ENCODE results near the gene USE1. TPM values are rescaled to one million over a fixed set of nuclear protein-coding genes. Genes with fewer than 3 reads are reported as not detected.

Gene USE1
- total and polyA plus RNA-seq, 8 donors = 12.8 to 46.6 (median 19.1) TPM

GRCh38 chr19:17194608-17195007 lies 20.5 kb upstream of the USE1 start:
- WGBS, 2 donors = 94 to 95% methylated on average over 16 of the region's 16 CpGs
- intact Hi-C loops (cut with DNase I) = no loop called here

GRCh38 chr19:17195106-17195505 lies 20.1 kb upstream of the USE1 start:
- no peak overlapping the region for H3K27ac ChIP-seq
- H3K36me3 ChIP-seq = peaks cover 2 to 35% (median 14%) of the 10 kb centered on the region in 3 donors
- no peaks in the 10 kb centered on the region for H3K4me1 ChIP-seq
- 97 to 98% methylated on average over 14 to 23 of the region's 23 CpGs for WGBS, 2 donors
- no peak overlapping the region for H3K4me3 ChIP-seq
- intact Hi-C loops (cut with DNase I) = no loop called here
- DNase-seq (no peak), FAIRE-seq (no peak), ATAC-seq (no peak)
- no peaks in the 10 kb centered on the region for H3K27me3 ChIP-seq
- no peak for TF ChIP-seq CTCF (IDR thresholded peaks at IDR 0.05)
- no peaks in the 10 kb centered on the region for H3K9me3 ChIP-seq

More at GRCh38 chr19:17194608-17195007, 20.5 kb upstream of the USE1 start:
- FAIRE-seq (no peak), DNase-seq (no peak), ATAC-seq (no peak)
- Histone ChIP-seq H3K36me3 (peaks cover 2 to 35% (median 14%) of the 10 kb centered on the region in 3 donors), H3K27ac (no peak overlapping the region), H3K4me1 (no peaks in the 10 kb centered on the region), H3K27me3 (no peaks in the 10 kb centered on the region), H3K4me3 (no peak overlapping the region), H3K9me3 (no peaks in the 10 kb centered on the region)
- TF ChIP-seq CTCF (IDR thresholded peaks at IDR 0.05) = no peak

- H3K36me3 ChIP-seq = peaks cover 2 to 44% (median 17%) of the 10 kb centered on the region in 3 donors
- DNase-seq = no peak
- H3K27ac ChIP-seq = no peak overlapping the region
- no peaks in the 10 kb centered on the region for H3K4me1 ChIP-seq
- no peak overlapping the region for H3K4me3 ChIP-seq
- no peaks in the 10 kb centered on the region for H3K9me3 ChIP-seq
- intact Hi-C loops (cut with DNase I) = no loop called here
- ATAC-seq = no peak
- no peaks in the 10 kb centered on the region for H3K27me3 ChIP-seq
- no peak for FAIRE-seq
- WGBS, 2 donors = 93 to 99% methylated on average over 7 of the region's 7 CpGs
- no peak for TF ChIP-seq CTCF (IDR thresholded peaks at IDR 0.05)
Measured at GRCh38 chr19:17196610-17197009, 18.5 kb upstream of the USE1 start.

GRCh38 chr19:17197666-17198065 lies 17.5 kb upstream of the USE1 start:
- Histone ChIP-seq H3K9me3 (no peaks in the 10 kb centered on the region), H3K4me1 (no peaks in the 10 kb centered on the region), H3K27ac (no peak overlapping the region), H3K27me3 (no peaks in the 10 kb centered on the region), H3K4me3 (no peak overlapping the region), H3K36me3 (peaks cover 2 to 45% (median 24%) of the 10 kb centered on the region in 3 donors)
- DNase-seq (no peak), FAIRE-seq (no peak), ATAC-seq (no peak)
- no peak for TF ChIP-seq CTCF (IDR thresholded peaks at IDR 0.05)
- intact Hi-C loops (cut with DNase I) = no loop called here
- 97 to 98% methylated on average over 16 of the region's 16 CpGs for WGBS, 2 donors

- Histone ChIP-seq H3K27ac (no peak overlapping the region), H3K36me3 (peaks cover 0 to 33% (median 16%) of the 10 kb centered on the region in 3 donors), H3K9me3 (no peaks in the 10 kb centered on the region), H3K27me3 (no peaks in the 10 kb centered on the region), H3K4me3 (no peak overlapping the region), H3K4me1 (no peaks in the 10 kb centered on the region)
- DNase-seq = no peak
- TF ChIP-seq CTCF (IDR thresholded peaks at IDR 0.05) = no peak
- WGBS, 2 donors = 85 to 86% methylated on average over 15 to 16 of the region's 16 CpGs
- intact Hi-C loops (cut with DNase I) = no loop called here
- ATAC-seq = no peak
- FAIRE-seq = no peak
Measured at GRCh38 chr19:17200408-17201079, 14.6 kb upstream of the USE1 start.
